GM21390 (cell line): ENCODE data around the gene RASAL2.
A peak's percentile ranks its signal among the peaks of the same experiment; 100 is the strongest.
"Not testable (repeated sequence)": the region's sequence is repeated elsewhere in the genome, so short reads cannot be mapped to it uniquely, and the experiment has no call there.

Source experiments
- ATAC-seq: cut with Tn5 transposase; IDR thresholded peaks from one replicate; pipeline ENCODE4 v1.9.1; 2021; ENCODE audit not compliant: unreplicated experiment

Gene RASAL2

DNA sequence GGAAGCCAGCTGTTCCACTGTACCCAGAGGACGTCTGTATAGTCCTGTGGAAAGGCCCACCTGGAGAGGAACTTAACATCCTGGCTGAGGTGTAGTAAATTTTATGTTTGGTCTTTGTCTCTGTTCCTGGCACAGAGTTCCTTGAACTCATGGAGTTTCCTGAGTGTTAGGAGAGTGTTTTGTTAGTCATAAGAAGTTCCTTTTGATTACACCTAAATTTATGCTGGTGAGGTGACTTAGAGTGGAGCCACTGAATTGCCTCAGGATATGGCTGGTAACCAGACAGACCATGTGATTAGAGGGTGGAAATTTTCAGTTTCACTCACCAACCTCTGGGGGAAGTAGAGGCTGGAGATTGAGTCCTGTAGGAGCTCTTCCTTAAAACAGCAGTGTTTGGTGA is 57.9 kb downstream of the RASAL2 start:
- no peak for ATAC-seq

- no peak for ATAC-seq
These were observed 61.8 kb downstream of the RASAL2 start for GRCh38 chr1:178155481-178156255.

DNA sequence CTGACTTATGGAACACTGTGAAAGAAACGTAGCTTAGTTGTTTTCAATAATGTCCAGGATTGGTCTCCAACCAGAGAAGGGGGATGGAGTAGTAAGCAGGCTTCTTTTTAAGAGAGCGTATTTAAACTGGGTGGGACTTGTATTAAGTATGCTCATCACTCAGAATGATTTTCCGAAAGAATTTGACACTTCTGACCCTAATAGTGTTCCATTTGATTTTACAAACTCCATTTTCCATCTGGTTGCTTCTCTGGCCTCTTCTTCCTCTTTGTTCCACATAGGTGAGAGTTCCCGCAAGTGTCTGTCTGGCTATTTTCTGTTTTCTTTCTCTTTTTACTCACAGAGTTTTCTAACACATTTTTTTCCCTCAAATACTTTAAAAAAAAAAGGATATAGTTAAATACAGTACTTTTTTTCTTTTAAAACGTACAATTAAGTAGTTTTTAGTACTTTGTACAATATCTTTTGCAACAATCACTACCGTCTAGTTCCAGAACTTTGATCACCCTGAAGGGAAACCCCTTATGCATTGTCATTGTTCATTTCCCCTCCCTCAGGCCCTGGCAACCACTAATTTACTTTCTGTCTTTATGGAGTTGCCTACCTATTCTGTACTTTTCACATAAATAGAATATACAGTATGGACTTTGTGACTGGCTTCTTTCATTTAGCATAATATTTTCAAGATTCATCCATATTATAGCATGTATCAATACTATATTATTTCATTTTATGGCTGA is 67.0 kb downstream of the RASAL2 start:
- no peak for ATAC-seq

- ATAC-seq: no peak
These were observed 67.6 kb downstream of the RASAL2 start for GRCh38 chr1:178161516-178161915.

DNA sequence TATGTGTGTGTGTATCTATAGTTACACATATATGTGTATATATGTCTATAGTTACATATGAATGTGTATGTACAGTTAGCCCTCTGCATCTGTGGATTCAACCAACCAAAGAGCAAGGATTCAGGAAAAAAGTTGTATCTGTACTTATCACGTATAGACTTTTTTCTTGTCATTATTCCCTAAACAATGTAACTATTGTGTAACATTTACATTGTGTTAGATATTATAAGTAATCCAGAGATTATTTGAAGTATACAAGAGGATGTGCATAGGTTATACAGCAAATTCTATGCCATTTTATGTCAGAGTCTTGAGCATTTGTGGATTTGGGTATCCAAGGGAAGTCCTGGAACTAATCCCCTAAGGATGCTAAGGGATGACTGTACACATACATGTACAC is 71.3 kb downstream of the RASAL2 start:
- ATAC-seq: no peak

DNA sequence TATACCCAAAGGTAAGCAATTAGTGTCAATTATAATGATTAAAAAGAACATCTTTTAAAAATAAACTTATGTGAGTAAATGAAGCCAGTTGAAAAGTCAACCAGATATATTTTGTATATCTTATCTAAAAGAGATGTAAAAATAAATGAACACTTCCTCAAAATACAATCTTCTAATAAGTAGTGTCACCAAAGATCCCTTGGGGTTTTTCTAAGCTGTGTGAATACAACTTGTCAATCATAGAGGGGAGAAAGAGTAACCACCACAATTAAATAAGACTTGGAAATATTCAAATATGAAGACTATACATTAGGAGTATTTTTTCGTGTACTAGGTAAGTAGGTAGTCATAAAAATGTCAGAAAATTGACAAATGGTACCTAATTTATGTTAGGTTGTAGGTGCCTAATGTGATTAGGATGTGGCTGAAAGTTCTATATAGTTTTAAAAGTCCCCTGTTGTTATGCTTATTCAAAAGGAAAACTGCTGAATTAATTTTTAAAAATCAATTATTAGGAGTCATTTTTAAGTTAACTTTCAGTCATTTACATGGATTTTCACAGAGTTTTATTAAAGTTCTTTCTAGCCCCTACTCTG is 72.6 kb downstream of the RASAL2 start:
- no peak for ATAC-seq

DNA sequence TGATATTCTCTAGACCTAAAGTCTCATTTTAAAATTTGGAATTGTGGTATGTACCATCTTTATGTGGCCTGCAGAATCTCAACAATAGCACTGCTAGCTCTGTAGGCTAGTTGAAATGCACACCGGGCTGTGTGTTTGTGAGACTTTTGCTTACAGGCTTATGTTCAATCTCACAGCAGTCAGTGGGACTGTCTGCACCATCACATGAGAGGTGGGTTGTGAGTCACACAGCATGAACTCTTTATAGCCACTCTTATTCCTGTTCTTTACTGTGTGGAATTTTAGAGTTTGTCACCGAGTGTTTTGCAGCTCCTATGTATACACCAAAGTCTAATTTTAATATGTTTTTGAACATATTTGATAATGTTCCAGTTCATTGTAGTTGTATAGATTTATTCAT is 74.6 kb downstream of the RASAL2 start:
- ATAC-seq: no peak

DNA sequence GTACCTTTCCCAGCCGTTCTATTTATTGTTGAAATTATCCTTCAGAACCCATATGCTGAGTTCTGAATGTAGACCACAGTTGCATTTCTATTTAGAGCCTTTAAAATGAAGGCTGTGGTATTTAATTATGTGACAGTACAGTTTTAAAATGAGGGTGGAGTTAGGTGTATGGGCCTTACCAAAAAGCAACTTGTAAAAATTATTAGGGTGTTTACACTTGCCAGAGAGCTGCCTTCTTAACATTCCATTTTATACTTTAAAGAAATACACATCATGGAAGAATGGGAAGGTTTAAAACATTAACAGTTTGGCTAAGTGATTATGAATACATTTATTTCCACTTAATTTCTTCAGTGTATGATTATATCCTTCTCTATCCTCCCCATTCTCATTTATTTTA is 75.7 kb downstream of the RASAL2 start:
- no peak for ATAC-seq

- ATAC-seq: no peak
These were observed 79.0 kb downstream of the RASAL2 start for GRCh38 chr1:178172939-178173338.

DNA sequence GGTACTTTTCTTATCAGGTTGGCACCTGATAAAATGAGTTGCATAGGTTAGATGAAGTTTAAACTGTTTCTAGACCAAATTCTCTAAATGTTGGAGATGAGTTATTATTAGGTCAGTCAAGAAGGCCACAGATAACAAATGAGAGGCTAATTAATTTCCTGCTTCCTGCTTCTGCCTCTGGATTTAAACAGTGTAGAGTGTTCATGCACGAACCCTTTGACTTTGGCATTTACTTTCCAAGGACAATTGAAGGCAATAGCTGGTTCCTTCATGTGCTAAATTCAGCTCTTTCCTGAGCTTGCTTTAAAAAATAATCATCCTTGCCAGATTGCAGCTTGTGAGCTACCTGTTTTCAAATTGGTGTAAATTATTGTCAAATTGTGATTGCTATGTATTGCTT is 80.6 kb downstream of the RASAL2 start:
- ATAC-seq: no peak

DNA sequence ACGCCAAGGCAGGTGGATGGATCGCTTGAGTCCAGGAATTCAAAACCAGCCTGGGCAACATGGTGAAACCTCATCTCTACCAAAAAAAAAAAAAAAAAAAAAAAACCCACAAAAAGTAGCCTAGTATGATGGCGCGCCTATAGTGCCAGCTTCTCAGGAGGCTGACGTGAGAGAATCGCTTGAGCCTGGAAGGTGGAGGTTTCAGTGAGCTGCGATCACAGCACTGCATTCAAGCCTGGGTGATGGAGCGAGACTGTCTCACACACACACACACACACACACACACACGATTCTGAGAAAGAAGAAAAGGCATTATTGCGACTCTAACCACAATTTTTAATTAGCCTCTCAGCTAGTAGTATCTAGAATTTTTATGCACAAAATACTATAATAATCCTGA is 86.5 kb downstream of the RASAL2 start:
- ATAC-seq: no peak

- ATAC-seq: no peak
These were observed 89.9 kb downstream of the RASAL2 start for GRCh38 chr1:178183796-178184195.

GRCh38 chr1:178188306-178188705 is 94.4 kb downstream of the RASAL2 start:
- no peak for ATAC-seq

DNA sequence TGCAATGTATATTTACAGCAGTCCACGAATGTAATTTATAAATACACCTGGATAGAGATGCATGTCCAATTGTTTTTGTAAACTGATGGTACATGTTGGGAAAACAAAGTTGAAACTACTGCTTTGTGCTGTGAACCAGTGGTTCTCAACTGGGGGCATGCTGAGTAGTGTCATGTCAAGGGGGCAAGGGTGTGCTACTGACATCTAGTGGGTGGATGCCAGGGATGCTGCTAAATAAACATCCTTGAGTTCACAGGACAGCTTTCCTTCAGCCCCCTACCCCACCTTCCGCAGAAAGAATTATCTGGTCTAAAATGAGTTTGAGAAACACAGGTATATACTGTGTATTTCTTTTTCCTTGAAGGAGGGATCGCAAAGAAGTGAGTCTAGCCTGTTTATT is 95.9 kb downstream of the RASAL2 start:
- peak; percentile 79 for ATAC-seq

GRCh38 chr1:178190881-178191280 is 97.0 kb downstream of the RASAL2 start:
- ATAC-seq: no peak

- ATAC-seq: no peak
These were observed 98.8 kb downstream of the RASAL2 start for GRCh38 chr1:178192686-178193085.

DNA sequence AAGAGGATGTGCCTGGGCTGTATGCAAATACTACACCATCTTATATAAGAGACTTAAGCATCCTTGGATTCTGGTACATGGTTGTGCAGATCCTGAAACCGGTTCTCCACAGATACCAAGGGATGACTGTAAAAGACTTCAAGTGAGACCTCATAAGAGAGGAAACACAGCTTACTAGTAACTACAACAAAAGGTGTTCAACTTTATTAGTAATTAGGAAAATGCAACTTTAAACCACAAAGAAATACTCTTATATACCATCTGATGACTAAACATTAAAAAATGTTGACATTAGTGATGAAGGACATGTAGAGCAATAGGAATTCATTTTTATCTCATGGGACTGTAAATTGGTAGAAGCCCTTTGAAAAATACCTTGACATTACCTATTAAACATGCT is 102.7 kb downstream of the RASAL2 start:
- no peak for ATAC-seq

DNA sequence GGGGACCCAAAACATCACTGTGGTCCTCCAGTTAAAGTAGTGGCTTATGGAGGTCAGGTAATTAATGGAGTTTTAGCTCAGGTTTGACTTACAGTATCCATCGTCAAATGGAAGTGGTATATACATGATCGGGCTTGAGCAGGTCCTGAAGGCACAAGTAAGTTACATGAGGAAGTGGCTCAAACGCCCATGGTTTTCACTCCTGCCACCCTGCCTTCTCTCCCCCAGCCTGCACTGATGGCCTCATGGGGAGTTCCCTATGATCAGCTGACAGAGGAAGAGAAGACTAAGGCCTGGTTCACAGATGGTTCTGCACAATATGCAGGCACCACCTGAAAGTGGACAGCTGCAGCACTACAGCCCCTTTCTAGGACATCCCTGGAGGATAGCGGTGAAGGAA is 108.2 kb downstream of the RASAL2 start:
- not testable (repeated sequence) for ATAC-seq

- not testable (repeated sequence) for ATAC-seq
These were observed 108.6 kb downstream of the RASAL2 start for GRCh38 chr1:178202546-178202945.

DNA sequence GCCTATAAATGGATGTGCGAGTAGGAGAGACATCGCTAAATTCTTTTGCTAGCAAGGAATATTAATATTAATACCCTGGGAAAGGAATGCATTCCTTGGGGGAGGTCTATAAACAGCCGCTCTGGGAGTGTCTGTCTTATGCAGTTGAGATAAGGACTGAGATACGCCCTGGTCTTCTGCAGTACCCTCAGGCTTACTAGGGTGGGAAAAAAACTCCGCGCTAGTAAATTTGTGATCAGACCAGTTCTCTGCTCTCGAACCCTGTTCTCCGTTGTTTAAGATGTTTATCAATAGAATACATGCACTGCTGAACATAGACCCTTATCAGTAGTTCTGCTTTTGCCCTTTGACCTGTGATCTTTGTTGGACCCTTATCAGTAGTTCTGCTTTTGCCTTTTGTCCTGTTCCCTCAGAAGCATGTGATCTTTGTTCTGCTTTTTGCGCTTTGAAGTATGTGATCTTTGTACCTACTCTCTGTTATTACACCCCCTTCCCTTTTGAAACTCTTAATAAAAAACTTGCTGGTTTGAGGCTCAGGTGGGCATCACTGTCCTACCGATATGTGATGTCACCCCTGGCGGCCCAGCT is 114.5 kb downstream of the RASAL2 start:
- not testable (repeated sequence) for ATAC-seq

DNA sequence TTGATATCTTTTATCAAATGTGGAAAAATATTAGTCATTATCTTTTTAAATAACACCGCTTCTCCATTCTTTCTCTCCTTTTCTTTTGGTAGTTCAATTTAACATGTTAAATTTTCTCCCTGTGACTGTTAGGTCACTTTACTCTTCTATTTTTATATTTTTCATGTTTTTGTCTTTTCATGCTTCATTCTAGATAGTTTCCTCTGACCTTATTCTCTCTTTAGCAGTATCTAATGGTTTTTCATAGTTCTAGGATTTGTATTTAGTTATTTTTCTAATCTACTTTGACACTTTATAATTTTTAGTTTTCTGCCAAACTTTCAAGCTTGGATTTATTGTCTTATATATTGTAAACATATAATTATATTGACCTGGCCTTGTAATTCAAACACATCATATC is 116.0 kb downstream of the RASAL2 start:
- no peak for ATAC-seq

- no peak for ATAC-seq
These were observed 124.6 kb downstream of the RASAL2 start for GRCh38 chr1:178218550-178218949.
